Measurements from ENCODE around the gene CTDSPL. TPM values are rescaled to one million over a fixed set of nuclear protein-coding genes. Genes with fewer than 3 reads are reported as not detected.

Gene CTDSPL
- total RNA-seq, 1 donor, result 34.7 TPM

- Histone ChIP-seq H3K36me3 (ENCODE audit: insufficient read depth, low read length) (no peaks in the 10 kb centered on the region), H3K27ac (ENCODE audit: low read depth, low read length) (no peak overlapping the region), H2AFZ (ENCODE audit: low read length) (no peak overlapping the region), H3K4me2 (ENCODE audit: insufficient read depth, low read length) (peak overlapping the region; percentile 99), H3K4me3 (ENCODE audit: insufficient read depth, low read length) (no peak overlapping the region), H3K27me3 (ENCODE audit: insufficient read depth, low read length) (no peaks in the 10 kb centered on the region), H4K20me1 (ENCODE audit: insufficient read depth, low read length) (peaks cover 32% of the 10 kb centered on the region), H3K79me2 (ENCODE audit: insufficient read depth, low read length) (peaks cover 78% of the 10 kb centered on the region), H3K4me1 (ENCODE audit: insufficient read depth, low read length) (peaks cover 20% of the 10 kb centered on the region), H3K9me3 (ENCODE audit: low read depth, low read length) (no peaks in the 10 kb centered on the region)
- TF ChIP-seq CTCF (IDR thresholded peaks at IDR 0.05; ENCODE audit: extremely low read depth, low read depth, low read length), result no peak
- no peak for DNase-seq (ENCODE audit: insufficient read length, low spot score, missing footprints)
These were observed 2.5 kb downstream of the CTDSPL start for GRCh38 chr3:37863949-37864822.

GRCh38 chr3:37864904-37865303 is 3.2 kb downstream of the CTDSPL start:
- Histone ChIP-seq H3K4me2 (ENCODE audit: insufficient read depth, low read length) (no peak overlapping the region), H3K4me3 (ENCODE audit: insufficient read depth, low read length) (no peak overlapping the region), H3K27me3 (ENCODE audit: insufficient read depth, low read length) (no peaks in the 10 kb centered on the region), H3K27ac (ENCODE audit: low read depth, low read length) (no peak overlapping the region), H3K4me1 (ENCODE audit: insufficient read depth, low read length) (peaks cover 20% of the 10 kb centered on the region), H3K79me2 (ENCODE audit: insufficient read depth, low read length) (peaks cover 79% of the 10 kb centered on the region), H3K9me3 (ENCODE audit: low read depth, low read length) (no peaks in the 10 kb centered on the region), H2AFZ (ENCODE audit: low read length) (no peak overlapping the region), H4K20me1 (ENCODE audit: insufficient read depth, low read length) (peaks cover 32% of the 10 kb centered on the region), H3K36me3 (ENCODE audit: insufficient read depth, low read length) (no peaks in the 10 kb centered on the region)
- no peak for TF ChIP-seq CTCF (IDR thresholded peaks at IDR 0.05; ENCODE audit: extremely low read depth, low read depth, low read length)
- DNase-seq (ENCODE audit: insufficient read length, low spot score, missing footprints), result no peak

- no peak for DNase-seq (ENCODE audit: insufficient read length, low spot score, missing footprints)
- Histone ChIP-seq H3K9me3 (ENCODE audit: low read depth, low read length) (no peaks in the 10 kb centered on the region), H3K4me3 (ENCODE audit: insufficient read depth, low read length) (no peak overlapping the region), H3K27me3 (ENCODE audit: insufficient read depth, low read length) (no peaks in the 10 kb centered on the region), H3K36me3 (ENCODE audit: insufficient read depth, low read length) (no peaks in the 10 kb centered on the region), H4K20me1 (ENCODE audit: insufficient read depth, low read length) (peaks cover 37% of the 10 kb centered on the region), H3K79me2 (ENCODE audit: insufficient read depth, low read length) (peaks cover 87% of the 10 kb centered on the region), H3K4me1 (ENCODE audit: insufficient read depth, low read length) (peaks cover 16% of the 10 kb centered on the region), H3K27ac (ENCODE audit: low read depth, low read length) (no peak overlapping the region), H2AFZ (ENCODE audit: low read length) (no peak overlapping the region), H3K4me2 (ENCODE audit: insufficient read depth, low read length) (no peak overlapping the region)
- TF ChIP-seq CTCF (IDR thresholded peaks at IDR 0.05; ENCODE audit: extremely low read depth, low read depth, low read length), result no peak
These were observed 5.5 kb downstream of the CTDSPL start for GRCh38 chr3:37867144-37867543.

- DNase-seq (ENCODE audit: insufficient read length, low spot score, missing footprints), result no peak
- H3K4me2 ChIP-seq (ENCODE audit: insufficient read depth, low read length), result no peak overlapping the region
- H3K4me1 ChIP-seq (ENCODE audit: insufficient read depth, low read length), result no peaks in the 10 kb centered on the region
- no peaks in the 10 kb centered on the region for H3K36me3 ChIP-seq (ENCODE audit: insufficient read depth, low read length)
- TF ChIP-seq CTCF (IDR thresholded peaks at IDR 0.05; ENCODE audit: extremely low read depth, low read depth, low read length), result no peak
- H2AFZ ChIP-seq (ENCODE audit: low read length), result no peak overlapping the region
- H3K27ac ChIP-seq (ENCODE audit: low read depth, low read length), result no peak overlapping the region
- no peak overlapping the region for H3K4me3 ChIP-seq (ENCODE audit: insufficient read depth, low read length)
- no peaks in the 10 kb centered on the region for H3K9me3 ChIP-seq (ENCODE audit: low read depth, low read length)
- H3K27me3 ChIP-seq (ENCODE audit: insufficient read depth, low read length), result no peaks in the 10 kb centered on the region
- peaks cover 30% of the 10 kb centered on the region for H4K20me1 ChIP-seq (ENCODE audit: insufficient read depth, low read length)
- peaks cover 82% of the 10 kb centered on the region for H3K79me2 ChIP-seq (ENCODE audit: insufficient read depth, low read length)
These were observed 10.2 kb downstream of the CTDSPL start for GRCh38 chr3:37871858-37872257.

Data from osteoblast (primary cell).